GM12875 (cell line): ENCODE data around the gene DNAJC5.

ENCODE experiments used
- H3K4me3 ChIP-seq: one replicate; pipeline ENCODE4 v1.5.1; 2011; ENCODE audit warnings: low read depth, low read length, control low read depth
- CTCF ChIP-seq: IDR thresholded peaks from 2 replicates; pipeline ENCODE4 v1.5.1; 2011; ENCODE audit warnings: low read depth, mild to moderate bottlenecking, control low read depth, inconsistent platforms, low read length, moderate library complexity, borderline replicate concordance; ENCODE audit not compliant: insufficient read depth

DNAJC5 gene

GRCh38 chr20:63859166-63859699, 35.7 kb upstream of the DNAJC5 start:
- no peak for TF ChIP-seq CTCF
- no peak overlapping the region for H3K4me3 ChIP-seq

- H3K4me3 ChIP-seq: no peak overlapping the region
- TF ChIP-seq CTCF: no peak
Measured at GRCh38 chr20:63860325-63861051, 34.4 kb upstream of the DNAJC5 start.

GRCh38 chr20:63861365-63861934, 33.5 kb upstream of the DNAJC5 start, which contains the start of gene ABHD16B:
Gene ABHD16B (plus strand): TSS chr20:63861498. CDS start chr20:63861541, 43 bp downstream.
- TF ChIP-seq CTCF: no peak

GRCh38 chr20:63861981-63862901, 32.7 kb upstream of the DNAJC5 start:
- TF ChIP-seq CTCF: no peak
- H3K4me3 ChIP-seq: no peak overlapping the region

More at GRCh38 chr20:63861365-63861934, 33.5 kb upstream of the DNAJC5 start, which contains the start of gene ABHD16B:
- H3K4me3 ChIP-seq: no peak within 1 kb of the TSS

- H3K4me3 ChIP-seq: peak overlapping the region; percentile 86
- no peak for TF ChIP-seq CTCF
Measured at GRCh38 chr20:63863021-63863797, 31.7 kb upstream of the DNAJC5 start.

- TF ChIP-seq CTCF: peak; percentile 81
- peak overlapping the region; percentile 86 for H3K4me3 ChIP-seq
Measured at GRCh38 chr20:63863798-63864544, 31.0 kb upstream of the DNAJC5 start.
